Measurements from ENCODE around the gene OPA3. TPM values are rescaled to one million over a fixed set of nuclear protein-coding genes. Genes with fewer than 3 reads are reported as not detected.

Gene OPA3
- total RNA-seq, 6 experiments from 2014 or later, result 13.3 to 15.5 (median 14.3) TPM

DNA sequence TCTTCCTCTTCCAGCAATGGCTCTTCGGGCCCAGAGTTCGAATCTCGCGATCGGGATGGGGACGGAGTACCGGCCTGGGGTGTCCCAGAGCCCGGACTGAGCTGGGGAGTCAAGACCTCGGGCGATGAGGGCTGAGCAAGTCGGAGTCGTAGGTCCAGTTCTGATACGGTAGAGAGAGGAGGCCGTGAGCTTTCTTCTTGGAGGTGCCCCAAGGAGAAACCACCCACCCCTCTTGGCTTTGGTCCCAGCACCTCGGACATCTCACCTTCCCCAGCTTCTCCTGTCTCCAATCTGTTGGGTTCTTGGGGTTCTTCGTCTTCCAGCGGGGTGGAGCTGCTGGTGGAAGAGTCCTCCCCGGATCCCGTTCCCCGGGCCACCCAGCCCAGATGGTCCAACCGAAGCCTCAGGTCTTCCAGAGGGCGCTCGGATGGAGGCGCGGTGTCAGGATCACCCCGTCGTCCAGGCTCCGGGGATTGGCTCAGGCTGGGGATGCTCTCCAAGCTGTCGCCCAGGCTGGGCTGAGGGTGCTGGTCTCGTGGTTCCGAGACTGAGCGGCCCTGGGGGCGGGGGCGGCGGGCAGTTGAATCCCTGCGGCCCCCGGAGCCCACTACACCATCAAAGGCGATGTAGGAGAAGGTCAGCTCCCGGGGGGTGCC is 90.2 kb downstream of the OPA3 start:
- no peaks in the 10 kb centered on the region for H3K36me3 Mint-ChIP-seq (ENCODE audit: low read depth)
- H3K9me3 Mint-ChIP-seq, result no peaks in the 10 kb centered on the region
- peaks cover 7% of the 10 kb centered on the region for H3K27me3 Mint-ChIP-seq (ENCODE audit: insufficient read depth)
- no peak for DNase-seq
- TF ChIP-seq CTCF (IDR thresholded peaks at IDR 0.05), result no peak
- H3K27ac Mint-ChIP-seq, result no peak overlapping the region
- peaks cover 32% of the 10 kb centered on the region for H3K4me1 Mint-ChIP-seq (ENCODE audit: low read depth)
- no peak overlapping the region for H3K4me3 Mint-ChIP-seq

DNA sequence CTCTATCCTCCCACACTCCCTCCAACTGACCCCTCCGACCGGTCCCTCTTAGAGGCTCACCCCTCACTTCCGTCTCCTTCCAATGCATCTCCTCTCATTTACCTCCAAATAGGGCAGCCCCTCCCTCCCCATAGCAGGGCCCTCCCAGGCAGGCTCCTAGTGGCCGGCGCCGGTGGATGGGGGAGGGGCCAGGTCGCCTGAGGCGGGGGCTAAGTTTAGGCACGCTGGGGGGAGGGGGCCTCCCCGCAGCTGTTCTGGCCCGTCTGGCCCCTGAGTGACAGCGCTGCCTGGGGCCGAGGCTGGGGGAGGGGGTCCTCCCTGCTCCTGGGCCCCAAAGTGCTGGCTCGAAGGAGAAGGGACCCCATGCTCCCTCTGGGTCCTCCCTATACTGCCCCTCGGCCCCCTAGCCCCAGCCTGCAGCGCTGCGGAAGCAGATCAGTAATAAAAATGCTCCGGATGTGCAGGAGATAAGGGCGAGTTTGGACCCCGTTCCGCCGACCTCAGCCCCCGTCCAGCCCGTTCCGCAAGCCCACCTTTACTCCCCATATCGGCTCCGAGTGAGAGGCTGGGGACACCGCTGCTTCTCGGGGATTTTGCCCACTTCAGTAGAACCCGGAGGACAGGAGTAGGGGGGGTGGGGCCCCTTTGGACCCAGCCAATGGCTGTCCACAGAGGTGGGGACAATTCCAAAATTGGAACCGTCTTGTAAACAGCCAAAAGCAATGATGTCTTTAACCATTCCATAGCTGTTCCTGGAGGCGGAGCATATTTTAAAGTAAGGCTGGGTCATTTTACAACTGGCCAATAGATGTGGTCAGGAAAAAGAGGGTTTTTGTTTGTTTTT is 91.8 kb downstream of the OPA3 start:
- peak; percentile 85 for DNase-seq
- TF ChIP-seq CTCF (IDR thresholded peaks at IDR 0.05), result no peak
- H3K27ac Mint-ChIP-seq, result peak overlapping the region; percentile 76
- H3K36me3 Mint-ChIP-seq (ENCODE audit: low read depth), result no peaks in the 10 kb centered on the region
- H3K4me1 Mint-ChIP-seq (ENCODE audit: low read depth), result peaks cover 24% of the 10 kb centered on the region
- no peaks in the 10 kb centered on the region for H3K9me3 Mint-ChIP-seq
- peaks cover 2% of the 10 kb centered on the region for H3K27me3 Mint-ChIP-seq (ENCODE audit: insufficient read depth)
- peak overlapping the region; percentile 93 for H3K4me3 Mint-ChIP-seq

DNA sequence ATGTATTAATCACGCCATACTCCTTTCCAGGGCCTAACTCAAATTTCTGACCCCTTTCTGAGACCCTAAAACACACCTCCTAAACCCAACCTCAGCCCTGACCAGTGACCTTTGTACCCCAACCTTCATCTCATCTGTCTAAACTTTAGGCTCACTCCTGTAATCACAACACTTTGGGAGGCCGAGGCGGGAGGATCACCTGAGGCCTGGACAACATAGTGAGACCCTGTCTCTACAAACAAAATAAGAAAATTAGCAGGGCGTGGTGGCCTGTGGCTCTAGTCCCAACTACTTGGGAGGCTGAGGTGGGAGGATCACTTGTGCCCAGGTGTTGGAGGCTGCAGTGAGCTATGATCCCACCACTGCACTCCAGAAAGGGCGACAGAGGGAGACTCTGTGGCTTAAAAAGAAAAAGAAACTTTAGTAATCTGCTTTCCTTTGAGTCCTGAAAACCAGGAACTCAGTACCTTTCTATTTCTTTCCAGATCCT is 92.4 kb downstream of the OPA3 start:
- H3K9me3 Mint-ChIP-seq, result no peaks in the 10 kb centered on the region
- peak overlapping the region; percentile 93 for H3K4me3 Mint-ChIP-seq
- no peak for TF ChIP-seq CTCF (IDR thresholded peaks at IDR 0.05)
- H3K27ac Mint-ChIP-seq, result no peak overlapping the region
- no peaks in the 10 kb centered on the region for H3K36me3 Mint-ChIP-seq (ENCODE audit: low read depth)
- no peak for DNase-seq
- peaks cover 19% of the 10 kb centered on the region for H3K4me1 Mint-ChIP-seq (ENCODE audit: low read depth)
- peaks cover 1% of the 10 kb centered on the region; the same call in 1 of the 2 replicates for H3K27me3 Mint-ChIP-seq (ENCODE audit: insufficient read depth)

DNA sequence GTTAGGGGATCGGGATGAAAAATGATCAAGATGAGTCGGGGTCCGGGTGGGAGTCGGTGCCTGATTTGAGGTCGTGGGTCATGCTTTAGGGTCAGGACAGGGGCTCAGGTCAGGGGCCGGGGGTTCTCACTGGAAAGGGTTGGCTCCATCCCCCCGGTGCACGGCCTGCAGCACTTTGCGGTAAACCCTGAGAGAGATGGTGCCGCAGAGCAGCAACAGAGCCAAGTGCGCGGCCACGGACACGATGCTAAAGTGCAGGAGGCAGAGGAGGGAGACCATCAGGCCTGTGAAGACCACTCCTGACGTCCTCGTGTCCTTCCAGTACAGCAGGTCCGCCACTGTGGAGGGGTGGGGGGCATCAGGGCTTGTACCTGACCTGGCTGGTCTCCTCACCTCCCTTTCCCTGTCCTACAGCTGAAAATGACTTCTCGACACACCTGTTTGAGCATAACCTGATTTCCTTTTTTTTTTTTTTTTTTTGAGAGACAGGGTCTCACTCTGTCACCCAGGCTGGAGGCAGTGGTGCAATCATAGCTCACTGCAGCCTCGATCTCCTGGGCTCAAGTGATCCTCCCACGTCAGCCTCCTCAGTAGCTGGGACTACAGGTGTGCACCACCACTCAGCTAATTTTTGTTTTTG is 95.3 kb downstream of the OPA3 start:
- Mint-ChIP-seq H3K4me3 (no peak overlapping the region), H3K36me3 (ENCODE audit: low read depth) (no peaks in the 10 kb centered on the region), H3K9me3 (no peaks in the 10 kb centered on the region), H3K27me3 (ENCODE audit: insufficient read depth) (no peaks in the 10 kb centered on the region; the same call in 1 of the 2 replicates), H3K27ac (no peak overlapping the region), H3K4me1 (ENCODE audit: low read depth) (peaks cover 18% of the 10 kb centered on the region)
- no peak for DNase-seq
- TF ChIP-seq CTCF (IDR thresholded peaks at IDR 0.05), result no peak

DNA sequence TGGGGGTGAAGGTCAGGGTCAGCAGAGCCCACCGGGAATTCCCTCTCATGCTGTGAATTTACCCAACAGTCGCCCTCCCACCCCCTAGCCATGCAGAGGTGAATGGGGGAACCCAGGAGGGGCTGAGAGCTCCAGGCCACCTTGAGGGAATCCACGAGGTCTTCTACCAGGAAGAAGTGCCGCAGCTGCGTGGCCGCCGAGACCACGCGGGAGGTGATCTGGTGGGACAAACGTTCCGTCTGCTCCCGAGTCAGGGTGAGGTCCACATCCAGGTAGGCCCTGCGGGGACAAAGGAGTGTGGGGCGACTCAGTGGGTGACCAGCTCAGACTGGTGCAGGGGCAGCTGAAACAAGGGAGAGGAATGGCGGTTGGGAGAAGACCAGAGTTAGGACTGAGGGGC is 95.9 kb downstream of the OPA3 start:
- no peak overlapping the region for H3K4me3 Mint-ChIP-seq
- DNase-seq, result no peak

More for the DNA sequence above, 95.9 kb downstream of the OPA3 start:
- no peaks in the 10 kb centered on the region for H3K36me3 Mint-ChIP-seq (ENCODE audit: low read depth)
- no peaks in the 10 kb centered on the region; the same call in 1 of the 2 replicates for H3K27me3 Mint-ChIP-seq (ENCODE audit: insufficient read depth)
- H3K4me1 Mint-ChIP-seq (ENCODE audit: low read depth), result peaks cover 22% of the 10 kb centered on the region
- no peaks in the 10 kb centered on the region for H3K9me3 Mint-ChIP-seq
- no peak overlapping the region for H3K27ac Mint-ChIP-seq
- TF ChIP-seq CTCF (IDR thresholded peaks at IDR 0.05), result no peak

Measured in HFFc6 (cell line).